Panc1 (cell line): ENCODE results near the gene ENOX2.

ENCODE experiments used
- POLR2AphosphoS5 ChIP-seq: IDR thresholded peaks from 2 replicates; pipeline ENCODE4 v1.6.1; 2012; ENCODE audit warnings: mild to moderate bottlenecking, low read depth, low read length, moderate library complexity
- TCF7L2 ChIP-seq: IDR thresholded peaks from 2 replicates; pipeline ENCODE4 v1.6.1; 2011; ENCODE audit warnings: mild to moderate bottlenecking, low read depth, low read length, inconsistent platforms
- TF ChIP-seq, protein P1 (sequence below): fragments of 450-650 bp; IDR thresholded peaks from 2 replicates; pipeline ENCODE4 v1.5.1; 2017; ENCODE audit warnings: mild to moderate bottlenecking
- TF ChIP-seq, protein P2 (sequence below), 2 experiments: IDR thresholded peaks; 2 replicates each; pipeline ENCODE4 v1.6.1; 2011 to 2012; ENCODE audit warnings: low read depth in 2 of 2, control low read depth in 1 of 2, low read length in 1 of 2, mild to moderate bottlenecking in 1 of 2, moderate library complexity in 1 of 2; ENCODE audit not compliant: insufficient read depth in 1 of 2

DNA sequence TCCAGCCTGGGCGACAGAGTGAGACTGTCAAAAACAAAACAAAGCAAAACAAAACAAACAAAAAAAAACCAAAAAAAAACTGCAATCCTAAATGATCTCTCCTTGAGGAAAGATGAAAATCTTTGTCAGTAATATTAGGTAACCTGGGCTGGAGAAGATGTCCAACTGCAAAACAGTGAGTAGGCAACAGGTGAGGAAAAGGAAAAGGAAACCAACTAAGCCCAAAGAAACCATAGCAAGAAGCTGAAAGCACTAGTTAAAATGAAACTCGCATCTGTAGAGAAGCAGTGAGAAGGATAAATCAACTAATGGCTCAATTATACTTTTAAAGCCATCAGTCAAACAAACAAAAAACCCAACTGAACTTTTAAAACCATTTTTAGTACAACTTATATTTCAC, 54.2 kb downstream of the ENOX2 start:
- TF ChIP-seq, protein P1, sequence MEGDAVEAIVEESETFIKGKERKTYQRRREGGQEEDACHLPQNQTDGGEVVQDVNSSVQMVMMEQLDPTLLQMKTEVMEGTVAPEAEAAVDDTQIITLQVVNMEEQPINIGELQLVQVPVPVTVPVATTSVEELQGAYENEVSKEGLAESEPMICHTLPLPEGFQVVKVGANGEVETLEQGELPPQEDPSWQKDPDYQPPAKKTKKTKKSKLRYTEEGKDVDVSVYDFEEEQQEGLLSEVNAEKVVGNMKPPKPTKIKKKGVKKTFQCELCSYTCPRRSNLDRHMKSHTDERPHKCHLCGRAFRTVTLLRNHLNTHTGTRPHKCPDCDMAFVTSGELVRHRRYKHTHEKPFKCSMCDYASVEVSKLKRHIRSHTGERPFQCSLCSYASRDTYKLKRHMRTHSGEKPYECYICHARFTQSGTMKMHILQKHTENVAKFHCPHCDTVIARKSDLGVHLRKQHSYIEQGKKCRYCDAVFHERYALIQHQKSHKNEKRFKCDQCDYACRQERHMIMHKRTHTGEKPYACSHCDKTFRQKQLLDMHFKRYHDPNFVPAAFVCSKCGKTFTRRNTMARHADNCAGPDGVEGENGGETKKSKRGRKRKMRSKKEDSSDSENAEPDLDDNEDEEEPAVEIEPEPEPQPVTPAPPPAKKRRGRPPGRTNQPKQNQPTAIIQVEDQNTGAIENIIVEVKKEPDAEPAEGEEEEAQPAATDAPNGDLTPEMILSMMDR, result no peak
- TF ChIP-seq POLR2AphosphoS5, result no peak
- no peak for TF ChIP-seq TCF7L2
- TF ChIP-seq, protein P2, sequence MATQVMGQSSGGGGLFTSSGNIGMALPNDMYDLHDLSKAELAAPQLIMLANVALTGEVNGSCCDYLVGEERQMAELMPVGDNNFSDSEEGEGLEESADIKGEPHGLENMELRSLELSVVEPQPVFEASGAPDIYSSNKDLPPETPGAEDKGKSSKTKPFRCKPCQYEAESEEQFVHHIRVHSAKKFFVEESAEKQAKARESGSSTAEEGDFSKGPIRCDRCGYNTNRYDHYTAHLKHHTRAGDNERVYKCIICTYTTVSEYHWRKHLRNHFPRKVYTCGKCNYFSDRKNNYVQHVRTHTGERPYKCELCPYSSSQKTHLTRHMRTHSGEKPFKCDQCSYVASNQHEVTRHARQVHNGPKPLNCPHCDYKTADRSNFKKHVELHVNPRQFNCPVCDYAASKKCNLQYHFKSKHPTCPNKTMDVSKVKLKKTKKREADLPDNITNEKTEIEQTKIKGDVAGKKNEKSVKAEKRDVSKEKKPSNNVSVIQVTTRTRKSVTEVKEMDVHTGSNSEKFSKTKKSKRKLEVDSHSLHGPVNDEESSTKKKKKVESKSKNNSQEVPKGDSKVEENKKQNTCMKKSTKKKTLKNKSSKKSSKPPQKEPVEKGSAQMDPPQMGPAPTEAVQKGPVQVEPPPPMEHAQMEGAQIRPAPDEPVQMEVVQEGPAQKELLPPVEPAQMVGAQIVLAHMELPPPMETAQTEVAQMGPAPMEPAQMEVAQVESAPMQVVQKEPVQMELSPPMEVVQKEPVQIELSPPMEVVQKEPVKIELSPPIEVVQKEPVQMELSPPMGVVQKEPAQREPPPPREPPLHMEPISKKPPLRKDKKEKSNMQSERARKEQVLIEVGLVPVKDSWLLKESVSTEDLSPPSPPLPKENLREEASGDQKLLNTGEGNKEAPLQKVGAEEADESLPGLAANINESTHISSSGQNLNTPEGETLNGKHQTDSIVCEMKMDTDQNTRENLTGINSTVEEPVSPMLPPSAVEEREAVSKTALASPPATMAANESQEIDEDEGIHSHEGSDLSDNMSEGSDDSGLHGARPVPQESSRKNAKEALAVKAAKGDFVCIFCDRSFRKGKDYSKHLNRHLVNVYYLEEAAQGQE (IDR thresholded peaks at IDR 0.05; ENCODE audit: insufficient read depth in 1 of 2, low read depth in 2 of 2, low read length in 1 of 2), result no peak
